H9 (cell line): ENCODE results near the gene CEP112. TPM values are rescaled to one million over a fixed set of nuclear protein-coding genes. Genes with fewer than 3 reads are reported as not detected.

Experiments used
- DNase-seq: peaks from one replicate; pipeline ENCODE4 v3.0.0-alpha.2; 2017
- H2AFZ ChIP-seq: one replicate; pipeline ENCODE4 v1.6.1; 2013; ENCODE audit warnings: mild to moderate bottlenecking, low read length, control low read depth, moderate library complexity
- H2AK5ac ChIP-seq: 2 replicates; pipeline ENCODE4 v1.6.1; 2013; ENCODE audit warnings: low read length, control low read depth, mixed read lengths; ENCODE audit not compliant: insufficient read length
- H2BK120ac ChIP-seq: one replicate; pipeline ENCODE4 v1.6.1; 2013; ENCODE audit warnings: low read depth, mild to moderate bottlenecking, low read length, control low read depth, inconsistent platforms; ENCODE audit not compliant: poor library complexity, severe bottlenecking
- H2BK12ac ChIP-seq: 2 replicates; pipeline ENCODE4 v1.6.1; 2013; ENCODE audit warnings: low read length, control low read depth, mixed read lengths, low read depth; ENCODE audit not compliant: insufficient read length
- H2BK15ac ChIP-seq: 2 replicates; pipeline ENCODE4 v1.6.1; 2013; ENCODE audit warnings: low read depth, low read length, control low read depth
- H2BK20ac ChIP-seq: one replicate; pipeline ENCODE4 v1.6.1; 2013; ENCODE audit warnings: low read depth, mild to moderate bottlenecking, low read length, control low read depth, inconsistent platforms; ENCODE audit not compliant: poor library complexity, severe bottlenecking
- H2BK5ac ChIP-seq: 2 replicates; pipeline ENCODE4 v1.6.1; 2013; ENCODE audit warnings: low read length, control low read depth, mixed read lengths; ENCODE audit not compliant: insufficient read length
- H3K14ac ChIP-seq: 2 replicates; pipeline ENCODE4 v1.6.1; 2013; ENCODE audit warnings: low read length, control low read depth; ENCODE audit not compliant: insufficient read depth
- H3K18ac ChIP-seq: 2 replicates; pipeline ENCODE4 v1.6.1; 2013; ENCODE audit warnings: low read depth, mild to moderate bottlenecking, mixed read lengths, low read length, control low read depth; ENCODE audit not compliant: insufficient read length
- H3K23ac ChIP-seq: 2 replicates; pipeline ENCODE4 v1.6.1; 2013; ENCODE audit warnings: low read length, control low read depth, mixed read lengths, low read depth; ENCODE audit not compliant: insufficient read length
- H3K23me2 ChIP-seq: 2 replicates; pipeline ENCODE4 v1.6.1; 2013; ENCODE audit warnings: low read depth, mild to moderate bottlenecking, mixed read lengths, low read length, control low read depth; ENCODE audit not compliant: insufficient read length, poor library complexity, severe bottlenecking
- H3K27ac ChIP-seq: 2 replicates; pipeline ENCODE4 v1.5.1; 2013; ENCODE audit warnings: low read length, control low read depth, mixed read lengths, low read depth; ENCODE audit not compliant: insufficient read length
- H3K27me3 ChIP-seq: 2 replicates; pipeline ENCODE4 v1.6.1; 2013; ENCODE audit warnings: low read length, control low read depth, inconsistent platforms; ENCODE audit not compliant: insufficient read depth
- H3K4ac ChIP-seq: 2 replicates; pipeline ENCODE4 v1.6.1; 2013; ENCODE audit warnings: low read depth, mild to moderate bottlenecking, control low read depth, inconsistent platforms, low read length, moderate library complexity
- H3K4me1 ChIP-seq: 2 replicates; pipeline ENCODE4 v1.6.1; 2013; ENCODE audit warnings: low read length, control low read depth, inconsistent platforms; ENCODE audit not compliant: insufficient read depth
- H3K4me2 ChIP-seq: 2 replicates; pipeline ENCODE4 v1.6.1; 2013; ENCODE audit warnings: low read length, control low read depth, mixed read lengths; ENCODE audit not compliant: insufficient read length, insufficient read depth
- H3K56ac ChIP-seq: 2 replicates; pipeline ENCODE4 v1.6.1; 2013; ENCODE audit warnings: low read depth, mild to moderate bottlenecking, mixed read lengths, low read length, control low read depth; ENCODE audit not compliant: insufficient read length
- H3K79me1 ChIP-seq: 2 replicates; pipeline ENCODE4 v1.6.1; 2013; ENCODE audit warnings: low read depth, mild to moderate bottlenecking, moderate library complexity, low read length, control low read depth, inconsistent platforms; ENCODE audit not compliant: insufficient read depth, poor library complexity, severe bottlenecking
- H3K79me2 ChIP-seq: 2 replicates; pipeline ENCODE4 v1.6.1; 2013; ENCODE audit warnings: low read length, control low read depth, inconsistent platforms; ENCODE audit not compliant: insufficient read depth
- H3K9ac ChIP-seq: 2 replicates; pipeline ENCODE4 v1.6.1; 2013; ENCODE audit warnings: low read length, control low read depth, mixed read lengths; ENCODE audit not compliant: insufficient read length; ENCODE audit errors: extremely low read depth
- H3K9me3 ChIP-seq: one replicate; pipeline ENCODE4 v1.6.1; 2013; ENCODE audit warnings: low read depth, low read length, inconsistent platforms; ENCODE audit not compliant: control insufficient read depth
- H3T11ph ChIP-seq: one replicate; pipeline ENCODE4 v1.6.1; 2013; ENCODE audit warnings: mild to moderate bottlenecking, low read length, control low read depth, inconsistent platforms
- H4K20me1 ChIP-seq: one replicate; pipeline ENCODE4 v1.6.1; 2013; ENCODE audit not compliant: control insufficient read depth, insufficient read length, insufficient read depth
- H4K5ac ChIP-seq: 2 replicates; pipeline ENCODE4 v1.6.1; 2013; ENCODE audit warnings: low read depth, mild to moderate bottlenecking, mixed read lengths, low read length, control low read depth; ENCODE audit not compliant: insufficient read length
- H4K8ac ChIP-seq: replicated peaks from 2 replicates; pipeline ENCODE4 v1.6.1; 2013; ENCODE audit warnings: low read length, control low read depth, mixed read lengths, low read depth; ENCODE audit not compliant: insufficient read length
- H4K91ac ChIP-seq: 2 replicates; pipeline ENCODE4 v1.6.1; 2013; ENCODE audit warnings: low read depth, mild to moderate bottlenecking, moderate library complexity, mixed read lengths, low read length, control low read depth; ENCODE audit not compliant: insufficient read length
- H3K27ac Mint-ChIP-seq, 3 experiments: 2 replicates in 2 of 3; 3 replicates in 1 of 3; pipeline ENCODE4 v1.8.0; 2020 to 2021; ENCODE audit warnings: mixed read lengths in 3 of 3, mild to moderate bottlenecking in 1 of 3, moderate library complexity in 1 of 3
- H3K27me3 Mint-ChIP-seq: 2 replicates; pipeline ENCODE4 v1.8.0; 2021; ENCODE audit warnings: low read depth, mild to moderate bottlenecking, moderate library complexity, mixed read lengths
- H3K36me3 Mint-ChIP-seq, 3 experiments: 2 replicates in 2 of 3; 3 replicates in 1 of 3; pipeline ENCODE4 v1.8.0; 2020 to 2021; ENCODE audit warnings: low read depth in 3 of 3, mixed read lengths in 3 of 3; ENCODE audit not compliant: insufficient read depth in 1 of 3
- H3K4me1 Mint-ChIP-seq, 2 experiments: 2 replicates each; pipeline ENCODE4 v1.8.0; 2020; ENCODE audit warnings: mixed read lengths in 2 of 2
- H3K4me3 Mint-ChIP-seq, 2 experiments: 2 replicates in 1 of 2; 3 replicates in 1 of 2; pipeline ENCODE4 v1.8.0; 2020 to 2021; ENCODE audit warnings: mild to moderate bottlenecking in 2 of 2, mixed read lengths in 2 of 2, moderate library complexity in 1 of 2
- H3K9me3 Mint-ChIP-seq, 2 experiments: 2 replicates in 1 of 2; 3 replicates in 1 of 2; pipeline ENCODE4 v1.8.0; 2020; ENCODE audit warnings: mild to moderate bottlenecking in 2 of 2, mixed read lengths in 2 of 2, moderate library complexity in 1 of 2
- CTCF ChIP-seq: fragments of 200-600 bp; sonication (generic); conservative IDR thresholded peaks from 3 replicates; pipeline ENCODE4 v1.8.0; 2021; ENCODE audit warnings: antibody characterized with exemption, mild to moderate bottlenecking
- WGBS: extraction: QIAGEN DNeasy Blood & Tissue Kit; methylation state at CpG from one replicate; pipeline ENCODE4 v1.1.7; 2013; ENCODE audit warnings: missing lambda C conversion rate, low lambda C conversion rate, mixed read lengths; ENCODE audit not compliant: insufficient read length; ENCODE audit errors: extremely low coverage; 5-methylcytosine and 5-hydroxymethylcytosine counted together
- total RNA-seq: library from RNA; stranded (reverse); gene quantifications from 2 replicates; pipeline ENCODE4 v1.2.1, GENCODE V29; 2021

CEP112 gene
- total RNA-seq, 1 experiment from 2014 or later: 5.4 TPM

- no peak overlapping the region for H3K56ac ChIP-seq
- no peaks in the 10 kb centered on the region for H3K4me1 ChIP-seq
- H3K4ac ChIP-seq: no peak overlapping the region
- H3K9ac ChIP-seq: no peak overlapping the region
- H2BK120ac ChIP-seq: no peak overlapping the region
- no peaks in the 10 kb centered on the region for H4K20me1 ChIP-seq
- Mint-ChIP-seq H3K27ac (no peak overlapping the region), H3K9me3 (peaks cover 0 to 3% of the 10 kb centered on the region in 2 experiments; a peak in 1 of 5 replicates), H3K36me3 (0 out of 7 replicates have a peak, but pooled peaks cover 0 to 3% (median 0%) of the 10 kb centered on the region in 3 experiments), H3K27me3 (no peaks in the 10 kb centered on the region), H3K4me1 (no peaks in the 10 kb centered on the region), H3K4me3 (no peak overlapping the region)
- H2AFZ ChIP-seq: no peak overlapping the region
- no peak overlapping the region for H2BK5ac ChIP-seq
- H3T11ph ChIP-seq: no peak overlapping the region
- no peaks in the 10 kb centered on the region for H3K79me1 ChIP-seq
- no peaks in the 10 kb centered on the region for H3K27me3 ChIP-seq
- H3K23me2 ChIP-seq: no peaks in the 10 kb centered on the region
- H4K91ac ChIP-seq: no peak overlapping the region
- no peak overlapping the region for H3K4me2 ChIP-seq
- H4K5ac ChIP-seq: no peak overlapping the region
- no peak overlapping the region for H3K23ac ChIP-seq
- WGBS: no CpG with 5 or more reads among the region's 1 CpG
- H3K14ac ChIP-seq: no peak overlapping the region
- H2AK5ac ChIP-seq: no peak overlapping the region
- TF ChIP-seq CTCF: no peak
- DNase-seq: no peak
- H2BK15ac ChIP-seq: no peak overlapping the region
- H3K9me3 ChIP-seq: no peaks in the 10 kb centered on the region
- H3K18ac ChIP-seq: no peak overlapping the region
- H2BK12ac ChIP-seq: no peak overlapping the region
- no peak overlapping the region for H4K8ac ChIP-seq
- no peak overlapping the region for H2BK20ac ChIP-seq
- no peaks in the 10 kb centered on the region for H3K79me2 ChIP-seq
- H3K27ac ChIP-seq: no peak overlapping the region
Observed at GRCh38 chr17:65824901-65825300, 367.0 kb downstream of the CEP112 start.
